Natural killer cell treated with Interleukin-12 subunit alpha and Interleukin-12 subunit beta and Interleukin-15 and Interleukin-18, amount 100 ng/mL, for 72 hours (primary cell): ENCODE data around the gene FOXRED2. TPM values are rescaled to one million over a fixed set of nuclear protein-coding genes. Genes with fewer than 3 reads are reported as not detected.
"Not testable (repeated sequence)": the region's sequence is repeated elsewhere in the genome, so short reads cannot be mapped to it uniquely, and the experiment has no call there.

ENCODE experiments used
- ATAC-seq, 2 donors: fragments of 150-1000 bp; cut with Tn5 transposase in 1 of 2; sonication (Bioruptor Pico), chemical (Tn5 transposase) in 1 of 2; 2 replicates each; pipeline ENCODE4 v1.10.0; 2021
- DNase-seq: peaks from one replicate; pipeline ENCODE4 v3.0.0; 2022; ENCODE audit warnings: low spot score
- H3K27ac Mint-ChIP-seq, 2 donors: 1 replicate in 1 of 2; 2 replicates in 1 of 2; pipeline ENCODE4 v1.8.0; 2022; ENCODE audit warnings: mixed read lengths in 2 of 2, mild to moderate bottlenecking in 1 of 2, moderate library complexity in 1 of 2
- H3K27me3 Mint-ChIP-seq, 2 donors: 1 replicate in 1 of 2; 2 replicates in 1 of 2; pipeline ENCODE4 v1.8.0; 2022; ENCODE audit warnings: mixed read lengths in 2 of 2
- H3K36me3 Mint-ChIP-seq: one replicate; pipeline ENCODE4 v1.8.0; 2022; ENCODE audit warnings: mixed read lengths
- H3K4me1 Mint-ChIP-seq, 2 donors: 1 replicate in 1 of 2; 2 replicates in 1 of 2; pipeline ENCODE4 v1.8.0; 2022; ENCODE audit warnings: low read depth in 2 of 2, mixed read lengths in 2 of 2, mild to moderate bottlenecking in 1 of 2
- H3K4me3 Mint-ChIP-seq: one replicate; pipeline ENCODE4 v1.8.0; 2022; ENCODE audit warnings: mixed read lengths
- H3K9me3 Mint-ChIP-seq: 2 replicates; pipeline ENCODE4 v1.8.0; 2022; ENCODE audit warnings: mixed read lengths
- total RNA-seq, 2 donors: library from RNA; stranded (reverse); gene quantifications; one replicate each; pipeline ENCODE4 v1.2.3, GENCODE V29; 2022

FOXRED2 gene
- total RNA-seq, 2 donors from 2014 or later, result 6.5 to 25.5 TPM

DNA sequence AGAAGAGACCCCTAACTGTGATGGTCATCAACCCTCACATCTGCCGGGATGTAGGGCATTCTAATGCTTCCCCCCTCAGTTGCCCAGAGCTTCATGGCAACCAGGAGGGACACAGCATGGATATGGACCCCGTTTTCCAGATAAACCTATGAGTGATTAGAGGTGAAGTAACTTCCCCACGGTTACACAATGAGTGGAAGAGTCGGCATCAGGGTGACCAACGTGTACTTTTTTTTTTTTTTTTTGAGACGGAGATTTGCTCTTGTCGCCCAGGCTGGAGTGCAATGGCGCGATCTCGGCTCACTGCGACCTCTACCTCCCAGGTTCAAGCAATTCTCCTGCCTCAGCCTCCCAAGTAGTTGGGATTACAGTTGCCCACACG lies 50.4 kb downstream of the FOXRED2 start:
- H3K9me3 Mint-ChIP-seq, result no peaks in the 10 kb centered on the region

GRCh38 chr22:36455571-36456463 lies 51.0 kb downstream of the FOXRED2 start:
- Mint-ChIP-seq H3K4me3 (peak overlapping the region; percentile 69), H3K4me1 (peaks cover 26 to 41% of the 10 kb centered on the region in 2 donors), H3K27ac (peak overlapping the region; percentile 32 to 57), H3K36me3 (no peaks in the 10 kb centered on the region), H3K9me3 (no peaks in the 10 kb centered on the region), H3K27me3 (no peaks in the 10 kb centered on the region)
- ATAC-seq, result no peak
- no peak for DNase-seq

More for the DNA sequence above, 50.4 kb downstream of the FOXRED2 start:
- Mint-ChIP-seq H3K4me1 (peaks cover 22 to 35% of the 10 kb centered on the region in 2 donors), H3K27ac (peak overlapping the region; percentile 32 to 57), H3K27me3 (no peaks in the 10 kb centered on the region), H3K4me3 (peak overlapping the region; percentile 69), H3K36me3 (no peaks in the 10 kb centered on the region)
- no peak for DNase-seq
- ATAC-seq, result no peak

DNA sequence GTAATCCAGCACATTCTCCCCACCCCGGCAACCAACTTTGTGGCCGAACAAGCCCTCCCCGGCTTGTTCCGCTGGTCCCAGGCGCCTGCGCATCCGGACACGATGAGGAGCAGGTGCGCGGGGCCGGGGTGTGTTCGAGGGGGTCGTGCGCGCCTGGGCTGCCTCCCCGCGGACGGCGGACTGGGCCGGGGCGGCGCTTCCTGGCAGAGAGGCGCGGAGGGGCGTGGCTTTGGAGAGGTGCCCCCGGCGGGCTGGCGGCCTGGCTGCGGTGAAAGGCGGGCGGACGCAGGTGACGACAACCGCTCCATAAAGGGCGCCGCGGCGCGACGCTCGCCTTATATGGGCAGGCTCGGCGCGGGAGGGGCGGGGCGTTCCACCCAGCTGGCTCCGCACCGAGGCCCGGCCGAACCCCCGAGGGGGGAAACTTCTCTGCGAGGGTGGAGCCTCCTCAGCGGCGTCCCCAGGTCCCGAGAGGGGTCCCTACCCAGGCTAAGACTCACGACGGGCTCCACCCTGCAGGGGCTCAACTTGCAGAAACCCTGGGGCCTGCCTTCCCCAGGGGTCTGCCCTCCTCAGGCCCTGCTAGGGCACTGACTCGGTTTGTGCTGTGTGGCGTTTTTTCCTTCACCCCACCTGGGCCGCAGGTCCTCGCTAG lies 51.8 kb downstream of the FOXRED2 start:
- Mint-ChIP-seq H3K27me3 (no peaks in the 10 kb centered on the region), H3K27ac (peak overlapping the region; percentile 57 to 81), H3K4me1 (peaks cover 26 to 41% of the 10 kb centered on the region in 2 donors), H3K9me3 (no peaks in the 10 kb centered on the region), H3K36me3 (no peaks in the 10 kb centered on the region), H3K4me3 (peak overlapping the region; percentile 62)
- DNase-seq (peak; percentile 96), ATAC-seq (peak; percentile 92 to 94)

- Mint-ChIP-seq H3K4me1 (peaks cover 28 to 43% of the 10 kb centered on the region in 2 donors), H3K27ac (peak overlapping the region; percentile 81 to 82)
Observed at GRCh38 chr22:36453855-36454378, 52.9 kb downstream of the FOXRED2 start.

DNA sequence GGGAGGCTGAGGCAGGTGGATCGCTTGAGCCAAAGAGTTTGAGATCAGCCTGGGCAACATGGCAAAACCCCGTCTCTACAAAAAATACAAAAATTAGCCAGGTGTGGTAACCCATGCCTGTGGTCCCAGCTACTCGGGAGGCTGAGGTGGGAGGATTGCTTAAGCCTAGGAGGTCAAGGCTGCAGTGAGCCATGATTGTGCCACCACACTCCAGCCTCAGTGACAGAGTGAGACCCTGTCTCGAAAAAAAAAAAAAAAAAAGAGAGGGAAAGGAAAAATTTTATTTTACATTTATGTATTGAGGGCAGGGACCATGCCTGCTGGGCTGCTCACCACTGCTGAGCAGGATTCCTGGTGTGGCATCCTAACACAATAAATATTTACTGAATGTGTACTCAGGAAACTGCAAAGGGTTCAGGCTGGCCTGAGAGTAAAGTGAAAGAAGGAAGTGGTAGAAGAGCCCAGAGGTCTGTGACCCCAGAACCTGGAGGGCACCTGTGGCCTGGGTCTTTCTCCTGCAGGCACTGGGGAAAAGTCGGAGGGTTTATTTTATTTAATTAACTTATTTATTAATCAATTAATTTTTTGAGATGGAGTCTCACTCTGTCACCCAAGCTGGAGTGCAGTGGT lies 53.7 kb downstream of the FOXRED2 start:
- H3K9me3 Mint-ChIP-seq, ATAC-seq, DNase-seq, H3K27me3 Mint-ChIP-seq, H3K36me3 Mint-ChIP-seq: not testable (repeated sequence)
- Mint-ChIP-seq H3K4me3 (peak overlapping the region; percentile 62), H3K27ac (peak overlapping the region; percentile 81 to 82), H3K4me1 (peaks cover 34 to 46% of the 10 kb centered on the region in 2 donors)

More at GRCh38 chr22:36453855-36454378, 52.9 kb downstream of the FOXRED2 start:
- H3K4me3 Mint-ChIP-seq, result peak overlapping the region; percentile 62
- no peaks in the 10 kb centered on the region for H3K36me3 Mint-ChIP-seq
- no peak for ATAC-seq
- no peak for DNase-seq
- no peaks in the 10 kb centered on the region for H3K9me3 Mint-ChIP-seq
- H3K27me3 Mint-ChIP-seq, result no peaks in the 10 kb centered on the region

DNA sequence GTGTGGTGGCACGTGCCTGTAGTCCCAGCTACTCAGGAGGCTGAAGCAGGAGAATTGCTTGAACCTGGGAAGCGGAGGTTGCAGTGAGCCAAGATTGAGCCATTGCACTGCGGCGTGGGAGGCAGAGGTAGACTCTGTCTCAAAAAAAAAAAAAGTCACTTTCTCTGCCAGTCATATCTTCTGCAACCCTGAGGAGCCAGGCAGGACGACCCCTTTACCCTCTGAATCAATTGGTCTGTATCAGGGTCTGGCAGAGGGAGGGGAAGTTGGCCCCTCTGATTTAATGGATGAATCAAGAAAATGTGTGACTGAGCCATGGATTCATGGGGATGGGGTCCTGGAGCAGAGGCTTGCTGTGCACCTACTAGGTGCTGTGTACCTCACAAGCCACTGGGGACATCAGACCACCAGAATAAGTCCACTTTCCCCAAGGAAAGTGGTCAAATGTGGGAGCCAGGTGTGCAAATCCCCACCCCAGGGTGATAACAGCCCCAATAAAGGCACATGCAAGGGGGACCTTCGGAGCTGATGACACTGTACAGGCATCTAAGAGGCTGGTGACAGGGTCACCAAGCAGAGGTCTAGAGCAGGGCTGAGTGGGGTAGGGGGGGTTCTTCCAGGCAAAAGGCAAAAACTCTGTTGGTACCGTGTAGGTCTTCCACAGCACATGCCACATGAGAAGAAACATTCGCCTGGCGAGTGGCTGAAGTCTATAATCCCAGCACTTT lies 54.4 kb downstream of the FOXRED2 start:
- H3K4me1 Mint-ChIP-seq, result peaks cover 38 to 46% of the 10 kb centered on the region in 2 donors
- DNase-seq, result no peak
- peak overlapping the region; percentile 81 to 82 for H3K27ac Mint-ChIP-seq
- H3K36me3 Mint-ChIP-seq, result no peaks in the 10 kb centered on the region
- H3K4me3 Mint-ChIP-seq, result peak overlapping the region; percentile 62
- H3K9me3 Mint-ChIP-seq, result no peaks in the 10 kb centered on the region
- no peaks in the 10 kb centered on the region for H3K27me3 Mint-ChIP-seq
- no peak for ATAC-seq

GRCh38 chr22:36450923-36451322 lies 55.9 kb downstream of the FOXRED2 start:
- H3K27ac Mint-ChIP-seq, result peak overlapping the region; percentile 81 to 82
- not testable (repeated sequence) for H3K27me3 Mint-ChIP-seq, H3K4me3 Mint-ChIP-seq, H3K9me3 Mint-ChIP-seq, ATAC-seq, DNase-seq, H3K36me3 Mint-ChIP-seq
- H3K4me1 Mint-ChIP-seq, result peaks cover 33 to 41% of the 10 kb centered on the region in 2 donors

DNA sequence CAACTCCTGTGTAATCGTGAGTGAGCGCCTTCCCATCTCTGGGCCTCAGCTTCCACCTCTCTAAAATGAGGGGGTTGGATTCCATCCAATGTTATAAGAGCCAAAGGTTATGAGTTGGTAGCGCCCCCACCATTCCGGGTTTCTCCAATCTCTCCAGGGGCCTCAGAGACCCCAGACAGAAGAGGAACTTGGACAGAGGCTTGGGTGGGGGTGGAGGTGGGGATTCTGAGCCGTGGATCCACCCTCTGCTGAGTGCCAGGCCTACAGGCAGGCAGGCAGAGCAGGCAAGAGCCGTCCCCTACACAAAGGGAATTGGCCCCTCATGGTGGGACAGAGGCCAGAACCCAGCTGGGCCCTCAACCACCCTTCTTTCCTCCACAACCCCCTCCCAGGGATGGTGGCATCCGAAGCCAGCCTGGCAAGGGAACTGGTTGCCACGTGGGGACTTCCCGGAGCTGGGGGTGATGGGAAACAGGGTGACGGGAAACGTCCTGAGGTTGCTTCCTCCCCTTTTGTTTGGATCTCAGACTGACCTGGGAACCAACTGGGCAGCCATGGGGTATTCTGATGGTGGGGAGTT lies 57.2 kb downstream of the FOXRED2 start:
- ATAC-seq (no peak), DNase-seq (no peak)
- Mint-ChIP-seq H3K9me3 (no peaks in the 10 kb centered on the region), H3K4me3 (no peak overlapping the region), H3K27me3 (no peaks in the 10 kb centered on the region), H3K36me3 (no peaks in the 10 kb centered on the region), H3K4me1 (peaks cover 35 to 43% of the 10 kb centered on the region in 2 donors), H3K27ac (no peak overlapping the region)

- Mint-ChIP-seq H3K27ac (peak overlapping the region in 1 of 2 donors; percentile 26), H3K27me3 (no peaks in the 10 kb centered on the region), H3K4me3 (no peak overlapping the region), H3K4me1 (peaks cover 29 to 30% of the 10 kb centered on the region in 2 donors), H3K9me3 (no peaks in the 10 kb centered on the region), H3K36me3 (no peaks in the 10 kb centered on the region)
- ATAC-seq (peak in 1 of 2 donors; percentile 43), DNase-seq (no peak)
Observed at GRCh38 chr22:36447632-36448031, 59.2 kb downstream of the FOXRED2 start.

DNA sequence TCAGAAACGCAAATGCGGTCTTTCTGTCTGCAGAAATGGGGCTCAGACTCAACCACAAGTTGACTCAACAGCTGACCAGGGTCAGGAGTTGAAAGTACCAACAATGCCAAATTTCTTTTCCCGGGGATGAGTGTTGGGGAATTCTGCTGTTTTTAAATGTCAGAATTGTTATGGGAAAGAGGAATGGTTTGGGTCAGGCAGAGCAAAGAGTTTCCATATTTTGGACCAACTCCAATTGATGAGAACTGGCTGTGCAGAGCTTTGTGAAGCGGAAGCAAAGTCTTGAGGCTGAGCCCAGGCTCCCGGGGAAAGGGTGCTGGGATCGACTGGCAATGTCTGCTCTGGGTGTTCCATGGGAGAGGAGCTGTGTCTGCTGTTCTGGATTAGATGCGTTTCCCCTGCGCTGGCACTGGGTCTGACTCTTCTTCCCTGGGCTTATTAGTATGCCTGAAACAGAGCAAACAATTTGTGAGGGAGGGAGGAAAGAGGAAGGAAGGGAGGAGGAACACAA lies 61.6 kb downstream of the FOXRED2 start:
- no peak for ATAC-seq
- Mint-ChIP-seq H3K9me3 (no peaks in the 10 kb centered on the region), H3K27ac (no peak overlapping the region), H3K4me3 (no peak overlapping the region), H3K36me3 (no peaks in the 10 kb centered on the region), H3K27me3 (no peaks in the 10 kb centered on the region), H3K4me1 (peaks cover 12 to 17% of the 10 kb centered on the region in 2 donors)
- no peak for DNase-seq

DNA sequence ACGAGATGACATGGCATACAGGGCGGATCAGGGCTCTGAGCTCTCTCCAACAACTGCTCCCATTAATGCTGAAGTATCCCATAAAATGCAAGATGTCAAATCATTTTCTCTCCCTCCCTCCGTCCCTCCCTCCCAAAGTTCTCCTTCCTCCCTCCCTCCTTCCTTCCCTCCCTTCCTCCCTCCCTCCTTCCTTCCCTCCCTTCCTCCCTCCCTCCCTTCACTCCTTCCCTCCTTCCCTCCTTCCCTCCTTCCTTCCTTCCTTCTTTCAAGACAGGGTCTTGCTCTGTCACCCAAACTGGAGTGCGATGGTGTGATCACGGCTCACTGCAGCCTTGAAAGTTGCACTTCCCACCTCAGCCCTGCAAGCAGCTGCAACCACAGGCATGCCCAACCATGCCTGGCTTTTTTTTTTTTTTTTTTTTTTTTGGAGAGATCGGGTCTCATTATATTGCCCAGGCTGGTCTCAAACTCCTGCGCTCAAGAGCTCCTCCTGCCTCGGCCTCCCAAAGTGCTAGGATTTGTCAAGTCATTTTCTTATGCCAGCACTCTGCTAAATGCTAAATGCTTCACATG lies 63.6 kb downstream of the FOXRED2 start:
- no peaks in the 10 kb centered on the region for H3K9me3 Mint-ChIP-seq
- H3K4me1 Mint-ChIP-seq, result peaks cover 6 to 13% of the 10 kb centered on the region in 2 donors
- H3K27ac Mint-ChIP-seq, result peak overlapping the region in 1 of 2 donors; percentile 9
- no peaks in the 10 kb centered on the region for H3K27me3 Mint-ChIP-seq
- ATAC-seq, result no peak
- H3K4me3 Mint-ChIP-seq, result no peak overlapping the region
- no peak for DNase-seq
- no peaks in the 10 kb centered on the region for H3K36me3 Mint-ChIP-seq

DNA sequence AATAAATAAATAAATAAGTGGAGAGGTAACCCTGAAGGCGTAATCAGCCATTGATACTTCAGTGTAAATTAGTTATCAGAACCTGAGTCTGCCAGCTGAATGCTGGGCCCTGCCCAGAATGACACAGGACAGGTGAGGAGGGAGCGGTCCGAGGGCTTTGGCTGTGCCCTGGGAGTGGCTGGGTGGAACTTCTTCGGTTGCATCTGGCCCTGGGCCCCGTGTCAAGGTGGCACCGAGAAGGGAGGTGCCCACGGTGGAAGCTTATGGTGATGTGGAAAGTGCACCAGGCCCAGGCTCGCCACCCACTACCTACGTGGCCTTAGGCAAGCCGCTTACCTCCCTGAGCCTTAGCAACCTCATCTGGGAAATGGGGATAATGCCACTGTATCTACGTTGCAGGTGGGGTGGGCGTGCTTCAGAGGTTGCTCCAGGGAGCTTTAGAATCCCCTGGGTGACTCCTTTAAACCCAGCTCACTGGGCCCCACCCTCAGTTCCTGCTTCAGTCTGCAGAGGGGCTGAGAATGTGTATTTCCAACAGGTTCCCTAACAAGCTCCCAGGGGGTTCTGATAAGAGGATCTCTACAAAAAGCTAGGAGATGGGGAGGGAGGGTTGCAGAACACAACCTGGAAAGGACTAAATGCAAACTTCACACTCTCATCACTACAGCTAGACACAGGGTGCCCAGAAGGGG lies 64.2 kb downstream of the FOXRED2 start:
- ATAC-seq (no peak), DNase-seq (no peak)
- Mint-ChIP-seq H3K27me3 (no peaks in the 10 kb centered on the region), H3K4me1 (peaks cover 6 to 11% of the 10 kb centered on the region in 2 donors), H3K36me3 (no peaks in the 10 kb centered on the region), H3K9me3 (no peaks in the 10 kb centered on the region), H3K4me3 (no peak overlapping the region), H3K27ac (no peak overlapping the region)
